Measurements from ENCODE around the gene PLAC9.
A peak's percentile ranks its signal among the peaks of the same experiment; 100 is the strongest.

The PLAC9 gene

DNA sequence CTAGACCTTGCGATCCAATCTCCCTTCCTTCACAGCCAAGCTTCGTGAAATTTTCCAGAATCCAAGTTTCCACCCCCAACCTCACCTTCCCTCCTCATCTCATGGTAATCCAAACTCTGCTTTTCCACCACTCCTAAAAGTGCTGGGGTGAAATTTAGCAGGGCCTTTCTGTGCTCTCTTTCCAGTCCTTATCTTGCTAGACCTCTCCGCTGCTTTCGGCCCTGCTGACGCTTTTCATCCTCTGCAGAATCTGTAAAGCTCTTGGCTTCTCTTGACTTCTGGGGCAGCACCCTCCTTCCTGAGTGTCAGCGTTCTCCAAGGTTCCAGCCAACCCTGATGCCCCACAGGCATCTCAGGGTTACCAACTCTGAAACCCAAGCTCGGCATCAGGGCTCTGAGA, 7.7 kb downstream of the PLAC9 start:
- no peak for DNase-seq

DNA sequence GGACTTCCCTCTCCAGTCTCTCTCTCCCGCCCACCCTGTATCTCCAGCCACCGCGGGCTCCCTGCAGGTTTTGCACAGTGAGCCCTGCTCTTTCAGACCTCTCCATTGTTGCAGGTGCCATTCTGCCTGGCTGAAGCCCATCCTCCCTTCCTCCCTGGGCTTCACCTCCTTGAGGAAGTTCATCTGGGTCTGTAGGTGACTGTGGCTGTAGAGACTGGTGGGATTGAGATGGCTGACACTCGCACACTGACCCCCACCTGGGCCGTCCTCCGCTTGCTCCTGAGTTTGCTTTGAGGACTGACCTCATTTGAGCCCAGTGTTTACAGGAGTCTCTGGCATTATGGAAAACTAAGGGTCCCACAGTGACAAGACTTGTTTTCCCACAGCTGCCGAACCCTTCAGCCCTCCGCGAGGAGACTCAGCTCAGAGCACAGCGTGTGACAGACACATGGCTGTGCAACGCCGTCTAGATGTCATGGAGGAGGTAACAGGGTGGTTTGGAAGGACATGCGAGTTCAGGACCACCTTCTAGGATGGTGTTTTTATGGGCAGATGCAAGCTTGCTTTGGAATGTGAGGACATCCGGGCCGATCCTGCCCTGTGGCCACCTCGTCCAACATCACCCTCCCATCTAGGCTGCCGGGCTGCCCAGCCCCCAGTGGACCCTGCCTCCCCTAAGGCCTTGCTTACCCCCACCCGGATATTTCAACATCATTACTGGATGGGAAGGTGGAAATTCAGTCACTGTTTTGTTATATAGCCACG, 9.3 kb downstream of the PLAC9 start:
- no peak for DNase-seq

DNA sequence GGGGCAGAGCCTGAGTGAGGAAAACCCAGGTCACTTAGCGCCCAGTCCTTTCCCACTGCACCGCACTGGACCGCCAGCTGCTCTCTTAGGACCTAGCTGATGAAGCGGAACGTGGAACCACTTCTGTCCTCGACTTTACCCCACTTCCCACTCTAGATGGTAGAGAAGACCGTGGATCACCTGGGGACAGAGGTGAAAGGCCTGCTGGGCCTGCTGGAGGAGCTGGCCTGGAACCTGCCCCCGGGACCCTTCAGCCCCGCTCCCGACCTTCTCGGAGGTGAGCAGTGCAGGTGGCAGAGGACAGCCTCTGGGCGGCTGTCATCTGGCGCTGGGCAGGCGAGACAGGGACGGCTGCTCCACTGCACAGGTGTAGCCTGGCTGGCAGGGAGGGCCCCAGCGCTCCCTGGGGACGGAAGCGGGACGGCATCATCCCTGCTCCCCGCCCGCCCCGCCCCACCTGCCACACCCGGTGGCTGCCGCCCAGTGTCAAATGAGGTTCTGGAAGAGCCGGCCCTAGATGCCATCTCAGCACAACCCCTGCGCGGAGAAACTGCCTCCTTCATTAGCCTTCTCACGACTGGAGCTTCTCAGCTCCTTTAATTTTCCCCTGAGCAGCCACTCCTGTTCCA, 11.7 kb downstream of the PLAC9 start:
- no peak for DNase-seq

DNA sequence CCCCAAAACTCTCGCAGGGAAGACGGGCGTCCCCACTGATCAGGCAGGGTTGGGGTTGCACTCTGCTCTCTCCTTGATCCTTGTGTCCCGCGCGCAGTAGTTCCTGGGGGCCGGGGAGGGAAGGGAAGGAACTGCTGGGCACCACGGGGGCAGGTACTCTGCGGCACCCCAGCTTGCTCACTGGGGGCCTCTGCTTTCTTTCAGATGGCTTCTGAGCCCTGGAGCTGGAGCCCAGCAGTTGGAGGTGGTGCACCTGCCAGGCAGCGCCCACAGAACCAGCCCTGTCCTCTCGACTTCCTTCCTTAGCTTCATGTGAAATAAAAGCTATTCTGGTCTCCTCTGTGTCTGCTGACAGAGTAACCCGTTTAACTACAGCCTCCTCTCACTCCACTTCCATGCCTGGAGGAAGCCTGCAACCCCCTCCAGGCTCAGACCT, 12.2 kb downstream of the PLAC9 start:
- peak; percentile 13 for DNase-seq

DNA sequence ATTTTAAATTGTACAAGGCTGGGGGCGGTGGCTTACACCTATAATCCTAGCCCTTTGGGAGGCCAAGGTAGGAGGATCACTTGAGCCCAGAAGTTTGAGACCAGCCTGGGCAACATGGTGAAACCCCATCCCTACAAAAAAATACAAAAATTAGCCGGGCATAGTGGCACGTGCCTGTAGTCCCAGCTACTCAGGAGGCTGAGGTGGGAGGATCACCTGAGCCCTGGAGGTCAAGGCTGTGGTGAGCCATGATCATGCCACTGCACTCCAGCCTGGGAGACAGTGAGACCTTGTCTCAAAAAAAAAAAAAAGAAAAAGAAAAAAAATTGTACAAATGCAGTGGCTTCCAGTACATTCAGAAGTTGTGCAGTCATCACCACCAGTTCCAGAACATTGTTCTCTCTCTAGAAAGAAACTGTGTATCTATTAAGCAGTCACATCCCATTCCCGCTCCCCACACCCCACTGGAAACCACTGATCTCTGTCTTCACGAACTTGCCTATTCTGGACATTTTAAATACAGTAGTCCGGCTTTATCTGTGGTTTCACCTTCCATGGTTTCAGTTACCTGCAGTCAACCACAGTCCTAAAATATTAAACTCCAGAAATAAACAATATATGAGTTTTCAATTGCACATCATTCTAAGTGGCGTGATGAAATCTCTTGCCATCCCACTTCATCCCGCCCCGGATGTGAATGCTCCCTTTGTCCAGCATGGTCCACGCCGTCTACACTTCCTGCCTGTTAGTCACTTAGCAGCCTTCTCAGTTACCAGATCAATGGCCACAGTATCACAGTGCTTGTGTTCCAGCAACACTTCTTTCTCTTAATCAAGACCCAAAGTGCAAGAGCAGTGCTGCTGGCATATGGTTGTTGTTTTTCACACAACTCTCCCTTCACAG, 13.1 kb downstream of the PLAC9 start:
- peak; percentile 27 for DNase-seq

DNA sequence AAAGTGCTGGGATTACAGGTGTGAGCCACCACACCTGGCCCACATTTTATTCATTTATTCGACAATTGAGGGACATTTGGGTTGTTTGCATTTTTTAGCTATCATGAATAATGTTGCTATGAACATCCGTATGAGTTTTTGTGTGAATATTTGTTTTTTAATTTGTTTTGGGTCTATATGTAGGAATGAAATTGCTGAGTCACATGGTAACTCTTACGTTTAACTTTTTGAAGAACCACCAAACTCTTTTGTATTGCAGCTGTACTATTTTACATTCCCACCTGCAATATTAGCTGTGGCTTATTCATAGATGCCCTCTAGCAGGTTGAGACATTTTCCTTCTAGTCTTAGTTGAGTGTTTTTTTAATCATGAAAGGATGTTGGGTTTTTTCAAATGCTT, 14.4 kb downstream of the PLAC9 start:
- DNase-seq = no peak

DNA sequence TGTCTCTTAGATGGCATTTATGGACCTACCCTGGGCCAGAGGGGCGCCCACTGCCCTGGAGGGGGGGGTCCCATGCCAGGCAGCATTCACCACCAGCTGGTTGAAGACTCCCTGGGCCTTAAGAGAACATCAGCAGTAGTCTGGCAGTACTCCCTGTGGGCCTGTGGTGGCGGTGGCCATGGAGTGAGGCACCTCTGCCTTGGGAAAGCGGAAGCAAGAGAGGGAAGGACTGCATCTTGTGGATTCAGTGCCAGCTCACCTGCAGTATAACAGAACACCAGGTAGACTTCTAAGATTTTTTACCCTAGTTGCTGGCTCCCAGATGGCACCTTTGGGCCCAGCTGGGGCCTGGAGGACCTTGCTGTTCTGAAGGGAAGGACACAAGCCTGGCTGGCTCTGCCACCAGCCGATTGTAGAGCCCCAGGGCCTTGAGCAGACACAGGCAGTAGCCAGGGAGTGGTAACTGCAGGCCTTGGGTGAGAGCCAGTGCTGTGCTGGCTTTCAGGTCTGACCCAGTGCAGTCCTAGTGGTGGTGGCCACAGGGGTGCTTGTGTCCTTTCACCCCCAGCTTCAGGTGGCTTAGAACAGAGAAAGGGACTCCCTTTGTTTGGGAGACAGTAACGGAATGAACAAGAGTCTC, 15.8 kb downstream of the PLAC9 start:
- DNase-seq = no peak

DNA sequence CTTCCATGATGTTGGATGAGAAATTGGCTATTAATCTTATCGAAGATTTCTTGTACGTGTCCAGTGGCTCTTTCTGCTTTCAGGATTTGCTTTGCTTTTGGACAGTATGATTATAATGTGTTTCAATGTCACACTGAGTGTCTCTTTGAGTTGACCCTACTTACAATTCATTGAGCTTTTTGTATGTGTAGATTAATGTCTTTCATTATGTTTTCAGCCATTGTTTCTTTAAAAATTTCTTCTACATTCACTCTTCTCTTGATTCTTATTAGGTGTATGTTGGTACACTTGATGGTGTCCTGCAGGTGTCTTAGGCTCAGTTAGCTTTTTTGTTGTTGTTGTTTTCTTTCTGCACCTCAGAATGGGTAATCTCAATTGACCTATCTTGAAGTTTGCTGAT, 16.6 kb downstream of the PLAC9 start:
- no peak for DNase-seq

DNA sequence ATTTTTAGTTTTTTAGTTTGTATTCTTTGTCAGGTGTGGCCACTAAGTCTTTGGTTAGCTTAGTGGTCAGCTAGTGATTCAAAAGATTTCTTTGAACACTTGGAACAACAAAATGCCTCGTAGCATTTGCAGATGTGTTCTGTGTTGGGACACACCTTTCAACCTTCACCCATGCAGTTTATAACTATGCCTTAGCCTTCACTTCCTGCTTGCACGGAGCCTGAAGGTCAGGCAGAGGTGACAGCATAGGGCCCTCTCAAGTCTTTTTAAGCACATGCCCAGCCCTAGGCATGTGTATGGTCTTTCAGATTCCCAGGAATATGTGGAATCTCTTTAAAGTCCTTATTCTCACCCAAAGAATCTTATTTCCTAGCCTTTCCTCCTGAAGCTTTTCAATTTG, 17.6 kb downstream of the PLAC9 start:
- DNase-seq = no peak

DNA sequence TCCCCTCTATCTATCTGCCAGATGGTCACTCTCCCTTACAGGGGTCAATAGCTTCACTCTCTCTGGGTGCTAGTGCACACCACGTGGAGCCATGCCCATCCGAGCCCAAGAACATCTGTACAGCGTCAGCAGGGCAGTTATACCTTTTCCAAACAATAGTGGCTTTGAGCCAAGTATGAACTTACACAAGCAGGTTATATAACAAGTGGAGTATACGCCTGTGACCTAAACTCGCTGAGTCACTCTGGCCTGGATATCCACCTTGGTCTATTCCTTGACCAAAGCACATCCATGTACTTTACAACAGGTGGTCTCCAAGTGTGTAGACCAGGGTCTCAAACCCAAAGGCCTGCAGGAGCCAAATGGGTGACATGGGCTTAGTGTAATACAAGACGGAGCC, 20.3 kb downstream of the PLAC9 start:
- no peak for DNase-seq

DNA sequence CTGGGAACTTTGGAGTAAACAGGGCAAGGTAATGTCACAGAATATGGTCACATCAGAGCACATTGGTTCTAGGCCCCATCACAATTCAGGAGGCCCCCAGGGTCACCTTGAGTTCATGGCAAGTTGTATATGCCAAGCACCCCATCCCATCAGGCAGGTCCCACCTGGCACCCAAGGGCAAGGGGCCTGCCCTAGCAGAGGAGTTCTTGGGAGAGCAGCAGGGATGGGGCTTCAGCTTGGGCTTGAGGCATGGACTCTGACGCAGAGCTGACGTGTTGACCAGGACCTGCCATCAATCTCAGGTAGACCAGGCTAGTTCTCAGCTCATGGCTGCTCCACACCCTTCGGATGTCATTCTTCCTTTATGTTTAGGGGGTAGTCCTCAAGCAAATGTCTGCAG, 20.9 kb downstream of the PLAC9 start:
- DNase-seq = no peak

DNA sequence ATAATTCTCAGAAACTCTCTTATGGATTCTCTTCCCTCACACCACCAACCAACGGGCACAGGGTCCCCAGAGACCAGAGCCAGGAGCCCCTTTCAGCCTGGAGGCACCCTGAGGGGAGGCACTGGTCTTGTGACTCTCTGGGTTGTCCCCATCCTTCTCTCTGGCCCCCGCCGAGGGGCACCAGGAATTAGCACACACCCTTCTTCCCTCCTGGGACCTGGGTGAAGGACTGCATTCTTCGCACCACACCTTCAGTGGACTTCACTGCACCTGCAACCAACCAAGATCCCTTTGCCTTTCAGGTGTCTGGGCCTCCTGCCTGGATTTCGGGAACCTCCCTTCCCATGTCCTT, 22.1 kb downstream of the PLAC9 start:
- no peak for DNase-seq

DNA sequence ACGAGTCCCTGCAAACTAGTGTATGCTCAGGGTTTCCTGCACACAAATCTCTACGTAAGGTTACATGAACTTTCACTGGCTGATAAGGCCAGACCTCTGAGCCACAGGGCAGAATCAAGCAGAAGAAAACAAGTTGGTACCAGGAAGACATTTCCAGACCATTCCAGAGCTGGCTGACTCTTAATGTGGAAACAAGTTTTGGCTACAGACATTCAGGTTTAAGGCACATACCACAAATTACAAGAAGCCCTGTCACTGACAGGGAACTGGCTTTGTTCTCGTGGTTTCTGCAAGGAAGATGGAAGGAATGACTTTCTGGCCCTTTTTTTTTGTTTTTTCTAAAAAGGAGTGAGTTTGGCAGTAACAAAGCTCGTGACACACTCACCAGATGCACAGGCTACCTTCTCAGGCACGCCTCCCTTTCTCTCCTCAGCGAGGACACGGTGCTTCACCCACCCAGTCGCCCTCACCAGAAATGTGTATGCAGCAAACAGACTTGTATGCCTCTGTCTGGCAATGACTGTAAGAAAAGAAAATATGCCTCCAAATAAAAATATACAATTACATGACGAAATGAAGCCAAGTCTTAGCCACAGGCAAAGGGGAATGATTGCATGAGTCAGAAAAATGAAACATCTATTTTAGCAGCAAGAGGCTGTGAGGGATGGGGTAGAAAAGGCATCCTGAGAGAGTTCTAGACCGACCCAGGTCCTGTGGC, 22.6 kb downstream of the PLAC9 start:
- DNase-seq = no peak

DNA sequence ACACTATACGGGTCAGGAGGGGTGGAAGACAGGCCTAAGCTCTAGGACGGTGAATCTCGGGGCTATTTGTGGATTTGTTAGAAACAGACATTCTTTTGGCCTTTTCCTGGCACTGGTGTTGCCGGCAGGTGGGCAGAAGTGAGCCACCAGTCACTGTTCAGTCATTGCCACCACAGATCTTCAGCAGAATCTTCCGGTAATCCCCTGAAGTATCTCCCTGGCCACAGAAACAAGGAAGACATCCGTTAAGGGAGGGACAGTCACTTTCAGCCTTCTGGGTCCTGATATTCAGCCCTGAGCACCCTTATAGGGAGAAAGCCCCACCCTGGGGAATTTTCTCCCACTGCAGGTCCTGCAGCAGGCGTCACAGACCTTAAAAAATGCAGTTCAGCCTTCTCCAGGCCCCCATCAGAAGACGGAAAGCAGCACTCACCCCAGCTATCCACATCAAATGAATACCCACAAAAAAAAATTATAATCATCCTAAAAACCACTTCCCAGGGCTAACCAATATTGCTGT, 23.2 kb downstream of the PLAC9 start:
- DNase-seq = no peak

DNA sequence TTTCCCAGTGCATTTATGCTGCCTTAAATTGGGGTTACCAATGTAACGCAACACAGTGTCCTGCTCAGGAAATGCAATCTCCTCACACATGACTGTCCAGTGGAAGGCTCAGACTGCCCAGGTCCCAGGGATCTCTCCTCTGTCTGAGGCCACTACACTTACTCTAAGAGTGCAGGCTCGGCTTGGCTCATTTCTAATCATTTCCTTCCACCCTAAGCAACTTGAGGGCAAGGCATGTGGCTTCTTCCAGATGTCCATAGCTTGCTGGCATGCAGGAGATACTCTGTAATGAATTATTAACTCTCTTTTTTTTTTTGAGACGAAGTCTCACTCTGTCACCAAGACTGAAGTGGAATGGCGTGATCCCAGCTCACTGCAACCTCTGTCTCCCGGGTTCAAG, 23.7 kb downstream of the PLAC9 start:
- no peak for DNase-seq

DNA sequence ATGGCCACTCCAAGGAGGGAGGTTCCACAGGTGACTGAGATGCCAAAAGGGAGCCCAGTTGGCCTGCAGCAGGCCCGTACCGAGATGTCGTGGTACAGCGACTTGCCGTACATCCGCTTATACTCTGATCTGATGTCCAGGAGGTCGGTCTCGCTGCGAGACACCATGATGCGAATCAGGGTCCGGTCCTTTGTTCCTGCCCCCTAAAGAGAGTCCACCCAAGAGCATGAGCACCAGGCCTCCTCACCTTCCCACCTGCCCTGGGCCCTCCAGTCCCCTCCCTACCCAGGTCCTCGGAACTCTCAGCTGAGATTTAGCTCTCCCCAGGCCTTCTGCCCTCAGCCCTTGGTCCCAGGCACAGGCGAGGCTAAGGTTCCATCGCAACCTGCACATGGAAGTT, 25.0 kb downstream of the PLAC9 start:
- DNase-seq = no peak

DNA sequence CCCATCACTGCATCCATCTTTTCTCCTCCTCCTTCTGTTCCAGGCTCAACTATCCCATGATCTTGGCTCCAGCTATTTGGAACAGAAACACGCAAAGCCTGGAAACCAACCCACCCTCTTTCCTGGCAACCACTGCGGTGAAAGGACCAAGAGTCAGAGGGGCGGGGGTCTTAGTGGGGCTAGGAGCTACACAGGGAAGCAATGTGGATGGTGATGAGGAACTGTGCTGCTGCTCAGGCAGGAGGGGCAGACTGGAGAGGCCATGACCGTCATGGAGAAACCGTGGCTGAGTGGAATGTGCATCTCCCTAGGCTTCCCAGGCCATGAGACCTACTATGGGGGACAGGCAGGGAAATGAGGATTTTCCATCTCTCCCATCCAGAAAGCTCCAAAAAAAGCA, 25.6 kb downstream of the PLAC9 start:
- DNase-seq = no peak

DNA sequence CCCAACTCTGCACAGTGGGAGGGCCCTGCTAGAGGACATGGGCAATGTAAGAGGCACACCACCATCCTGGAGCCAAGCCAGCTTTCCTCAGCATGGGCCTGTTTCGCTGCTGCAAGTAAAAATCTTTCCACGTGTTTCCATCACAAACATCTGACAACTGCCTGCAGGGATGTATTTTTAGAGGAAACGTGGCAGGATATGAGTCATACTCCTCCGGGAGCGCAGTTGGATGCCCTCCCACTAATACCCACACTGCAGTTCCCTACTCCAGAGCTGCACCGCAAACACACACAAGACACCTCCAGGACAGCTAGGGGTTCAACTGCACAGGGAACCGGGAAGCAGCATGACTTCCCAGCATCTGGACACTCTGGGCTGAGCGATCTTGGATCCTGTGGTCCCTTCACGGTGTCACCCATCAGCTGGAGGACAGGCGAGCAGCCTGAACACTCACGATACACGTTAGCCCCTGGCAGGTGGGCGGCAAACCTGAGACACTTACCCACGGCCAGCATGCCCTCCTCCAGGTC, 26.1 kb downstream of the PLAC9 start:
- no peak for DNase-seq

DNA sequence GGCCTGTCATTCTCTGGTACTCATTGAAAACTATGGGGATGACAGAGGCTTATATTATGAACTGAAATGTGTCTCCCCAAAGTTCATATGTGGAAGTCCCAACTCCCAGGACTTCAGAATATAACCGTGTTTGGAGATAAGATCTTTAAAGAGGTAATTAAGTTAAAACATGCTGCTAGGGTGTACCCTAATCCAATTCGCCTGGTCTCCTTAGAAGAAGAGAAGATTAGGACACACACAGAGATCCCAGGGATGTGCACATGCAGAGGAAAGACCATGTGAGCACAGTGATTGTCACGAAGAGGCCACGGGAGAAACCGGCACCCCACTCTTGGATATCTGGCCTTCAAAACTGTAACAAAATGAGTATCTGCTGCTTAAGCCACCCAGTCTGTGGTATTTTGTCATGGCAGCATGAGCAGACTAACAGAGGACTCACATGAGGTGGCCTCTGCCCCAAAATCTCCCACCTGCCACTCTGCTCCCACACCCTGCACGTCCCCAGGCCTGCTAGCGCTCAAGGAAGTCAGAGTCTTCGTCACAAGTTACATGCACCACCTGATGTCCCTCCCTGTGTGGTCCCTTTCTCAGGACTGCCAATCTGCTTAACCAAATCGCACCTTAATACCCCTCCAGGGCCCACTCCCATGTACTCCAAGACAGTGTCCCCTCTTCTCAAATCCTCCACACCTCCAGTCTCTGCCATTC, 26.8 kb downstream of the PLAC9 start:
- no peak for DNase-seq

DNA sequence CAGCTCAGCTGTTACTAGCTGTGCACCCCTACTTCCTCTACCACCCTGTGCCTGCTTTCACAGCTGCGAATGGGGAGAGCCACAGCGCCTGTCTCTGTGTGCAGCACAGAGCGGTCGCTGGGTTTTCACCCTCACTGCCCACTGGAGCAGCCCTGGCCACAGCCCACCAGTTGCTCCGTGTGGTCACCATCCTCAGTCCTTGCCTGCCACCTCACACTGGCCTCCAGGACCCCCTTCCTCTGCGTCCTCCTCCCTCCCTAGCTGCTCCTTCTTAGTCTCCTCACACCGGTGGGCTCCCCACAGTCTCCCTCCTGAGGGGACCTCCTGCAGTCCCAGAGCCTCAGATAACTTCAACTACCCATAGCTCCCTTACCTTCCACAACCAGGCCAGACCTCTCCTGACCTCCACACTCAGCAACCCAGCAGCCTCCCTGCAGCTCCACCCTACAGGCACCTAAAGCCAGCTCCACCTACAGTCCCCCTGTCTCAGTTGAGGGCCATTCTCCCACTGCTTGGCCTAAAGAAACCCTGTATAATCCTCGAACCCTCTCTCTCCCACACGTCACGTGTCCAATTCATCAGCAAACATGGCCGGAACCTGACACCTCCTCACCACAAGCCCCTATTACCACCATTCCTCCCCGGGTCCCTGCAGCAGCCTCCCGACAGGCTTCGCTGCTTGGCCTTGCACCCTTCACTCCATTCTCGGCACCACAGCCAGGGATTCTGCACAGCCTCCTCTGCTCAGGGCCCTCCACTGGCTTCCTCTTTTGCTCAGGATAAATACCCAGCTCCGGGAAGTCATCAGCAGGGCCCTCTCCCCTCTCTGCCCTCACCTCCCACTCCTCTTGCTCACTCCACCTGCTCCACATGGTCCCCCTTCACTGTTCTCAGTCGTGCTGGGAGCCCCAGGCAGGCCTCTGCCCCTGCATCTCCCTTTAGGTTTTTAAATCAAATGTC, 28.1 kb downstream of the PLAC9 start:
- DNase-seq = no peak

All from OCI-M1 (cell line).